H1 (cell line): ENCODE data around the gene NDUFA5. TPM values are rescaled to one million over a fixed set of nuclear protein-coding genes. Genes with fewer than 3 reads are reported as not detected.

Source experiments
- CTCF ChIA-PET: fragments of 300-600 bp; sonication (Branson Sonifier 250); formaldehyde crosslinking; loops from one replicate; lab custom pipeline; 2021; ENCODE audit not compliant: partially characterized antibody; lab: Charles Lee
- POLR2A ChIA-PET: fragments of 300-600 bp; sonication (Branson Sonifier 250); formaldehyde crosslinking; loops from one replicate; lab custom pipeline; 2021; ENCODE audit warnings: inconsistent platforms; ENCODE audit not compliant: partially characterized antibody; lab: Charles Lee
- DNase-seq, 2 experiments: peaks; one replicate each; pipeline versions ENCODE4 v3.0.0 to v3.0.0-alpha.2; 2010 to 2022; ENCODE audit warnings: low spot score in 2 of 2, low read depth in 1 of 2, mixed read lengths in 1 of 2
- FAIRE-seq: peaks from 2 replicates; lab custom pipeline; 2011; peaks lifted over from hg19 to GRCh38; lab: Jason Lieb, UNC
- H2AFZ ChIP-seq: 2 replicates; pipeline ENCODE4 v1.8.1; 2012; ENCODE audit warnings: low read length, inconsistent platforms
- H2AK5ac ChIP-seq: 2 replicates; pipeline ENCODE4 v1.6.1; 2013; ENCODE audit warnings: low read depth, low read length
- H2BK120ac ChIP-seq: replicated peaks from 2 replicates; pipeline ENCODE3; 2013; ENCODE audit warnings: low read depth, low read length, inconsistent platforms
- H2BK12ac ChIP-seq: 2 replicates; pipeline ENCODE4 v1.6.1; 2013; ENCODE audit warnings: low read depth, low read length
- H2BK15ac ChIP-seq: 2 replicates; pipeline ENCODE4 v1.6.1; 2013; ENCODE audit warnings: low read length
- H2BK20ac ChIP-seq: 2 replicates; pipeline ENCODE4 v1.6.1; 2013; ENCODE audit warnings: low read length
- H2BK5ac ChIP-seq: 2 replicates; pipeline ENCODE4 v1.6.1; 2013; ENCODE audit warnings: low read depth, low read length
- H3K14ac ChIP-seq: 2 replicates; pipeline ENCODE4 v1.6.1; 2013; ENCODE audit warnings: inconsistent platforms; ENCODE audit not compliant: insufficient read length
- H3K18ac ChIP-seq: 2 replicates; pipeline ENCODE4 v1.6.1; 2013; ENCODE audit warnings: low read length; ENCODE audit errors: extremely low read depth
- H3K23ac ChIP-seq: 2 replicates; pipeline ENCODE4 v1.6.1; 2013; ENCODE audit warnings: inconsistent platforms; ENCODE audit not compliant: insufficient read length
- H3K23me2 ChIP-seq: 2 replicates; pipeline ENCODE4 v1.6.1; 2013; ENCODE audit warnings: low read depth, low read length
- H3K27ac ChIP-seq: 2 replicates; pipeline ENCODE4 v1.6.1; 2011; ENCODE audit warnings: low read depth, low read length, inconsistent platforms
- H3K27me3 ChIP-seq, 4 experiments: replicated peaks in 1 of 4; 1 replicate in 1 of 4; 2 replicates in 3 of 4; pipeline versions ENCODE4 v1.6.1 to v1.8.1; 2011 to 2013; ENCODE audit warnings: low read length in 3 of 4, mild to moderate bottlenecking in 3 of 4, inconsistent platforms in 2 of 4, mixed read lengths in 2 of 4, moderate library complexity in 1 of 4; ENCODE audit not compliant: control insufficient read depth in 3 of 4, insufficient read depth in 3 of 4; ENCODE audit errors: extremely low read depth in 1 of 4
- H3K36me3 ChIP-seq, 4 experiments: 2 replicates each; pipeline versions ENCODE4 v1.6.1 to v1.8.1; 2011 to 2013; ENCODE audit warnings: mild to moderate bottlenecking in 4 of 4, low read length in 3 of 4, moderate library complexity in 2 of 4, control low read depth in 1 of 4, inconsistent platforms in 1 of 4; ENCODE audit not compliant: insufficient read depth in 4 of 4, control insufficient read depth in 2 of 4
- H3K4ac ChIP-seq: replicated peaks from 2 replicates; pipeline ENCODE3; 2013; ENCODE audit warnings: low read length, low read depth, mixed read lengths, inconsistent platforms; ENCODE audit not compliant: insufficient read length
- H3K4me1 ChIP-seq, 4 experiments: replicated peaks in 1 of 4; 1 replicate in 1 of 4; 2 replicates in 3 of 4; pipeline versions ENCODE4 v1.6.1 to v1.8.1; 2011 to 2013; ENCODE audit warnings: low read length in 3 of 4, inconsistent platforms in 2 of 4, mixed read lengths in 1 of 4; ENCODE audit not compliant: insufficient read depth in 4 of 4, control insufficient read depth in 3 of 4
- H3K4me2 ChIP-seq, 2 experiments: 2 replicates each; pipeline versions ENCODE4 v1.6.1 to v1.8.1; 2011 to 2013; ENCODE audit warnings: low read depth in 2 of 2, low read length in 2 of 2, control low read depth in 1 of 2, inconsistent platforms in 1 of 2, mild to moderate bottlenecking in 1 of 2; ENCODE audit not compliant: insufficient read depth in 1 of 2
- H3K4me3 ChIP-seq, 4 experiments: fragments of 200-600, 300-600 bp in 1 of 4; sonication (generic), shearing (Covaris generic), sonication (Bioruptor Twin) in 1 of 4; 2 replicates each; pipeline versions ENCODE4 v1.5.1 to v1.8.1; 2011 to 2016; ENCODE audit warnings: low read length in 4 of 4, low read depth in 3 of 4, control low read depth in 2 of 4, inconsistent platforms in 2 of 4, mild to moderate bottlenecking in 2 of 4, mixed read lengths in 1 of 4, moderate library complexity in 1 of 4; ENCODE audit not compliant: insufficient read depth in 2 of 4; ENCODE audit errors: extremely low read depth in 1 of 4
- H3K56ac ChIP-seq: replicated peaks from 2 replicates; pipeline ENCODE3; 2013; ENCODE audit warnings: low read depth, mild to moderate bottlenecking, mixed read lengths, low read length, inconsistent platforms; ENCODE audit not compliant: insufficient read length
- H3K79me1 ChIP-seq: 2 replicates; pipeline ENCODE4 v1.6.1; 2013; ENCODE audit warnings: low read depth, low read length, control low read depth
- H3K79me2 ChIP-seq, 2 experiments: 2 replicates each; pipeline versions ENCODE4 v1.6.1 to v1.8.1; 2012 to 2013; ENCODE audit warnings: low read length in 2 of 2, mild to moderate bottlenecking in 2 of 2, inconsistent platforms in 1 of 2; ENCODE audit not compliant: insufficient read depth in 2 of 2, control insufficient read depth in 1 of 2
- H3K9ac ChIP-seq, 4 experiments: replicated peaks in 1 of 4; 1 replicate in 1 of 4; 2 replicates in 3 of 4; pipeline versions ENCODE4 v1.6.1 to v1.8.1; 2011 to 2013; ENCODE audit warnings: low read depth in 3 of 4, low read length in 3 of 4, control low read depth in 2 of 4, mild to moderate bottlenecking in 2 of 4, moderate library complexity in 2 of 4, inconsistent platforms in 1 of 4; ENCODE audit errors: extremely low read depth in 1 of 4
- H3K9me3 ChIP-seq, 2 experiments: 2 replicates each; pipeline versions ENCODE4 v1.6.1 to v1.8.1; 2012 to 2013; ENCODE audit warnings: mild to moderate bottlenecking in 2 of 2, moderate library complexity in 2 of 2, control low read depth in 1 of 2, inconsistent platforms in 1 of 2, low read depth in 1 of 2, low read length in 1 of 2, mixed read lengths in 1 of 2; ENCODE audit not compliant: insufficient read depth in 2 of 2
- H4K20me1 ChIP-seq, 2 experiments: replicated peaks in 1 of 2; 2 replicates each; pipeline versions ENCODE3 to v1.8.1; 2011 to 2013; ENCODE audit warnings: inconsistent platforms in 2 of 2, low read length in 2 of 2, mild to moderate bottlenecking in 1 of 2; ENCODE audit not compliant: insufficient read depth in 2 of 2, control insufficient read depth in 1 of 2
- H4K5ac ChIP-seq: 2 replicates; pipeline ENCODE4 v1.6.1; 2013; ENCODE audit warnings: low read length, low read depth, mixed read lengths, inconsistent platforms; ENCODE audit not compliant: insufficient read length
- H4K8ac ChIP-seq: 2 replicates; pipeline ENCODE4 v1.8.0; 2013; ENCODE audit warnings: mild to moderate bottlenecking, moderate library complexity, low read length, inconsistent platforms; ENCODE audit not compliant: insufficient read depth; ENCODE audit errors: extremely low read depth
- H4K91ac ChIP-seq: replicated peaks from 2 replicates; pipeline ENCODE3; 2013; ENCODE audit warnings: low read length, mixed read lengths, inconsistent platforms; ENCODE audit not compliant: insufficient read length
- KDM1A ChIP-seq: fragments of 200-600, 300-600 bp; sonication (generic); IDR thresholded peaks from 2 replicates; pipeline ENCODE4 v1.7.1; 2016; ENCODE audit warnings: mild to moderate bottlenecking, low read length, borderline replicate concordance
- WGBS, 2 experiments: shearing (Covaris generic) in 1 of 2; methylation state at CpG; one replicate each; pipeline versions ENCODE4 v1.1.6 to v1.1.7; 2013 to 2015; ENCODE audit warnings: low lambda C conversion rate in 2 of 2, mixed read lengths in 2 of 2, inconsistent platforms in 1 of 2, low coverage in 1 of 2, missing lambda C conversion rate in 1 of 2; ENCODE audit not compliant: insufficient replicate concordance in 2 of 2, insufficient coverage in 1 of 2, insufficient read length in 1 of 2; ENCODE audit errors: extremely low coverage in 1 of 2, missing lambda C conversion rate in 1 of 2; 5-methylcytosine and 5-hydroxymethylcytosine counted together
- polyA plus RNA-seq, 7 experiments: library from polyadenylated mRNA; depleted of rRNA in 3 of 7; stranded (reverse) in 5 of 7; unstranded in 2 of 7; fragments of >200 nt in 5 of 7; fragments of 200-250 nt in 2 of 7; gene quantifications; 1 replicate in 5 of 7; 2 replicates in 1 of 7; 4 replicates in 1 of 7; pipeline versions ENCODE4 v1.2.1 to v1.2.3, GENCODE V29; 2011 to 2013; ENCODE audit warnings: missing spikeins in 2 of 7, mixed read lengths in 2 of 7
- total RNA-seq: library from RNA; stranded (reverse); fragmentation: NEBNext Ultra II Directional; extraction: Animal tissue kit (Norgen Biotek cat#: 25700); gene quantifications from 2 replicates; pipeline ENCODE4 v1.2.1, GENCODE V29; 2021

Gene NDUFA5
- total and polyA plus RNA-seq, 2 of the 8 experiments (the other 6 are each of a cell fraction or from before 2014, with no cell fraction given), result 7.6 to 76.3 TPM

- no peak overlapping the region for H3K4ac ChIP-seq
- H3K4me2 ChIP-seq, result no peak overlapping the region
- ChIA-PET CTCF (interaction anchor here (1.0 to 6.5 kb wide), 5 partner anchors 11 to 520 kb away, joined by 3 to 38 read pairs (median 14); no protein-coding TSS in a partner anchor), POLR2A (interaction anchor here (0.8 kb wide), 1 partner anchor 26 kb away, joined by 3 read pairs; the partner anchor contains the start of gene NDUFA5)
- H2AFZ ChIP-seq, result no peak overlapping the region
- no peak overlapping the region for H2BK20ac ChIP-seq
- no peak overlapping the region for H4K5ac ChIP-seq
- no peak overlapping the region for H3K14ac ChIP-seq
- H3K56ac ChIP-seq, result no peak overlapping the region
- no peak overlapping the region for H2AK5ac ChIP-seq
- no peak overlapping the region for H4K8ac ChIP-seq
- no peak for FAIRE-seq
- no peaks in the 10 kb centered on the region for H4K20me1 ChIP-seq
- H4K91ac ChIP-seq, result no peak overlapping the region
- H3K9me3 ChIP-seq, result no peaks in the 10 kb centered on the region
- WGBS, 2 experiments, result 84% methylated on average over 4 of the region's 4 CpGs; no CpG with 5 or more reads in 1 of the 2 experiments
- no peaks in the 10 kb centered on the region for H3K23me2 ChIP-seq
- H3K79me2 ChIP-seq, result no peaks in the 10 kb centered on the region
- no peak overlapping the region for H3K23ac ChIP-seq
- no peak overlapping the region for H2BK5ac ChIP-seq
- no peak overlapping the region for H2BK120ac ChIP-seq
- DNase-seq, result no peak
- no peaks in the 10 kb centered on the region for H3K79me1 ChIP-seq
- no peak overlapping the region for H3K27ac ChIP-seq
- H3K18ac ChIP-seq, result no peak overlapping the region
- H3K4me1 ChIP-seq, result peaks cover 0 to 3% (median 0%) of the 10 kb centered on the region in 4 experiments; a peak in 4 of 7 replicates
- H3K9ac ChIP-seq, result no peak overlapping the region
- no peak overlapping the region for H3K4me3 ChIP-seq
- no peaks in the 10 kb centered on the region for H3K36me3 ChIP-seq
- H2BK12ac ChIP-seq, result no peak overlapping the region
- H2BK15ac ChIP-seq, result no peak overlapping the region
- no peaks in the 10 kb centered on the region for H3K27me3 ChIP-seq
- no peak for TF ChIP-seq KDM1A
Measured at GRCh38 chr7:123583821-123584220, 26.2 kb upstream of the NDUFA5 start.
